PC-3 (cell line): ENCODE measurements around the gene NRM. TPM values are rescaled to one million over a fixed set of nuclear protein-coding genes. Genes with fewer than 3 reads are reported as not detected.
"Not testable (repeated sequence)": the region's sequence is repeated elsewhere in the genome, so short reads cannot be mapped to it uniquely, and the experiment has no call there.

Experiments
- ATAC-seq: fragments of 200-7000 bp; cut with Tn5 transposase; 2 replicates; pipeline ENCODE4 v1.9.1; 2020; ENCODE audit warnings: mild to moderate bottlenecking, moderate library complexity
- BruUV-seq: library from RNA; stranded (reverse); fragments of 400-500 nt; replicated peaks from 2 replicates; lab custom pipeline; 2021; lab: Mats Ljungman, UMichigan
- CTCF ChIA-PET: fragments of 300-600 bp; sonication (Branson Sonifier 250); formaldehyde crosslinking; loops from one replicate; lab custom pipeline; 2022; ENCODE audit warnings: antibody characterized with exemption; lab: Charles Lee
- POLR2A ChIA-PET: fragments of 300-600 bp; sonication (Branson Sonifier 250); formaldehyde crosslinking; loops from one replicate; lab custom pipeline; 2022; ENCODE audit warnings: antibody characterized with exemption; ENCODE audit not compliant: unreplicated experiment; lab: Charles Lee
- DNase-seq: peaks from one replicate; pipeline ENCODE4 v3.0.0-alpha.2; 2015
- H2AFZ ChIP-seq: fragments of 300-600 bp; sonication (generic); 2 replicates; pipeline ENCODE4 v1.6.0; 2016; ENCODE audit warnings: antibody characterized with exemption, low read length
- H3F3A ChIP-seq: fragments of 300-600 bp; sonication (generic); one replicate; pipeline ENCODE4 v1.6.0; 2017; ENCODE audit warnings: antibody characterized with exemption, low read length, control low read depth, mild to moderate bottlenecking; ENCODE audit not compliant: unreplicated experiment
- H3K27ac ChIP-seq: fragments of 300-600 bp; sonication (generic); 2 replicates; pipeline ENCODE4 v1.5.1; 2016; ENCODE audit warnings: mild to moderate bottlenecking, low read length
- H3K27me3 ChIP-seq: fragments of 300-600 bp; sonication (generic); 2 replicates; pipeline ENCODE4 v1.6.1; 2016; ENCODE audit warnings: low read length, mixed read lengths
- H3K36me3 ChIP-seq: fragments of 300-600 bp; sonication (generic); 2 replicates; pipeline ENCODE4 v1.6.1; 2016; ENCODE audit warnings: low read depth, mixed run types, low read length, mixed read lengths
- H3K4me1 ChIP-seq: fragments of 300-600 bp; sonication (generic); 2 replicates; pipeline ENCODE4 v1.5.1; 2016; ENCODE audit warnings: low read length; ENCODE audit not compliant: insufficient read depth
- H3K4me2 ChIP-seq: fragments of 300-600 bp; sonication (generic); 2 replicates; pipeline ENCODE4 v1.6.0; 2016; ENCODE audit warnings: low read length
- H3K4me3 ChIP-seq: fragments of 300-600 bp; sonication (generic); 2 replicates; pipeline ENCODE4 v1.5.1; 2016; ENCODE audit warnings: mild to moderate bottlenecking, low read length, mixed read lengths
- H3K79me2 ChIP-seq: fragments of 300-600 bp; sonication (generic); 2 replicates; pipeline ENCODE4 v1.6.1; 2017; ENCODE audit warnings: low read length, mixed read lengths
- H3K9ac ChIP-seq: fragments of 300-600 bp; sonication (generic); 2 replicates; pipeline ENCODE4 v1.6.0; 2016; ENCODE audit warnings: mild to moderate bottlenecking, low read length
- H3K9me2 ChIP-seq: fragments of 300-600 bp; sonication (generic); replicated peaks from 2 replicates; pipeline ENCODE4 v1.6.1; 2016; ENCODE audit warnings: mixed run types, low read length, mixed read lengths
- H3K9me3 ChIP-seq: fragments of 300-600 bp; sonication (generic); 2 replicates; pipeline ENCODE4 v1.6.1; 2016; ENCODE audit warnings: low read length, mixed read lengths
- H4K20me1 ChIP-seq: fragments of 300-600 bp; sonication (generic); 2 replicates; pipeline ENCODE4 v1.6.1; 2016; ENCODE audit warnings: low read length, mixed read lengths
- EZH2 ChIP-seq: fragments of 300-600 bp; sonication (generic); IDR thresholded peaks from one replicate; pipeline ENCODE4 v1.6.1; 2017; ENCODE audit warnings: antibody characterized with exemption, mild to moderate bottlenecking, low read length; ENCODE audit not compliant: unreplicated experiment
- EZH2phosphoT487 ChIP-seq: fragments of 300-600 bp; sonication (generic); IDR thresholded peaks from 2 replicates; pipeline ENCODE4 v1.6.1; 2018; ENCODE audit warnings: mild to moderate bottlenecking, antibody characterized with exemption, low read length, borderline replicate concordance
- intact Hi-C: fragments of 100-400 bp; cut with micrococcal nuclease; formaldehyde crosslinking; loops from 2 replicates; pipeline ENCODE4 v1.9.0; 2023
- total RNA-seq: library from RNA; depleted of rRNA; stranded (reverse); fragments of >200 nt; gene quantifications from 2 replicates; pipeline ENCODE4 v1.2.3, GENCODE V29; 2014
- TF ChIP-seq, protein P1 (sequence below): fragments of 300-600 bp; sonication (generic); conservative IDR thresholded peaks from 2 replicates; pipeline ENCODE4 v1.5.1; 2017; ENCODE audit warnings: antibody characterized with exemption, low read depth, mild to moderate bottlenecking, low read length

The NRM gene
- total RNA-seq, 1 experiment from 2014 or later: 8.5 TPM

DNA sequence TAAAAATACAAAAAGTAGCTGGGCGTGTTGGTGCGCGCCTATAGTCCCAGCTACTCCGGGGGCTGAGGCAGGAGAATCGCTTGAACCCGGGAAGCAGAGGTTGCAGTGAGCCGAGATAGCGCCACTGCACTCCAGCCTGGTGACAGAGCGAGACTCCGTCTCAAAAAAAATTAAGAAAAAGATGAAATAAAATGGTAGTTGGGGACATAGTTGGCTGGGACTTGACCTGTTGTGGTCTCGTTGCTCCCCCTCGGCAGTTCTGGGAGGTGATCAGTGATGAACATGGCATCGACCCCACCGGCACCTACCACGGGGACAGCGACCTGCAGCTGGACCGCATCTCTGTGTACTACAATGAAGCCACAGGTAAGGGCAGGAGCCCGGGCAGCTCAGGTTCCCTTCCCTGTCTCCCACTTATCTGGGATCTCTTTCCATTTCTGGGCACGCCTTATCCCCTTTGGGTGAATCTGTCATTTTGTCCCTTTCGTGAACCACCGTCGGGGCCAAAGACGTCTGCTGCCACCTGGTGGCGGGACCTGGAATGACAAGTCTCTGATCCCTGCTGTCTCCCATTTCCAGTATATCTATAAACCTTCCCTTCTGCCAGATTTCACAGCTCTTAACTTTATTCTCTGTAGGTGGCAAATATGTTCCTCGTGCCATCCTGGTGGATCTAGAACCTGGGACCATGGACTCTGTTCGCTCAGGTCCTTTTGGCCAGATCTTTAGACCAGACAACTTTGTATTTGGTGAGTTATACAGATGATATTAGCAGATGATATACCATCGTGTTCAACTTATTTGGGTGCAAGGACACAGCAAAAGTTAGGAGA is 31.7 kb upstream of the NRM start:
- DNase-seq: peak; percentile 90

DNA sequence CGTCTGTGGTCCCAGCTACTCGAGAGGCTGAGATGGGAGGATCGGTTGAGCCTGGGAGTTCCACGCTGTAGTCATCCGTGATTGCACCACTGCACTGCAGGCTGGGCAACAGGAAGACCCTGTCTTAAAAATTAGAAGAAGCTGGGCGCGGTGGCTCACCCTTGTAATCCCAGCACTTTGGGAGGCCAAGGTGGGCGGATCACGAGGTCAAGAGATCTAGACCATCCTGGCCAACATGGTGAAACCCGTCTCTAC is 31.2 kb upstream of the NRM start:
- BruUV-seq, H3K9me2 ChIP-seq, H2AFZ ChIP-seq, H3K27me3 ChIP-seq, DNase-seq, POLR2A ChIA-PET, H3K9me3 ChIP-seq, ATAC-seq: not testable (repeated sequence)
- Histone ChIP-seq H3K27ac (peak overlapping the region; percentile 90), H3K4me2 (peak overlapping the region; percentile 91), H3F3A (peaks cover 24% of the 10 kb centered on the region), H3K4me1 (peaks cover 30% of the 10 kb centered on the region), H3K79me2 (peaks cover 72% of the 10 kb centered on the region), H4K20me1 (peaks cover 32% of the 10 kb centered on the region), H3K4me3 (peak overlapping the region; percentile 94), H3K9ac (peak overlapping the region; percentile 99), H3K36me3 (peaks cover 37% of the 10 kb centered on the region)
- intact Hi-C loops: loop anchor here (1.0 to 10.0 kb wide), 3 partner anchors 40 to 237 kb away; partner anchors contain the start of gene HLA-E
- CTCF ChIA-PET: interaction anchor here (0.6 to 1.4 kb wide), 3 partner anchors 39 to 98 kb away, joined by 3 to 7 read pairs (median 3); no protein-coding TSS in a partner anchor

More for the DNA sequence above, 31.7 kb upstream of the NRM start:
- Histone ChIP-seq H2AFZ (no peak overlapping the region), H3F3A (peaks cover 25% of the 10 kb centered on the region), H3K9me2 (no peaks in the 10 kb centered on the region), H3K27me3 (no peaks in the 10 kb centered on the region), H3K9me3 (no peaks in the 10 kb centered on the region), H3K79me2 (peaks cover 72% of the 10 kb centered on the region), H3K4me3 (peak overlapping the region; percentile 94), H3K4me2 (peak overlapping the region; percentile 91), H4K20me1 (peaks cover 32% of the 10 kb centered on the region), H3K4me1 (peaks cover 30% of the 10 kb centered on the region), H3K9ac (peak overlapping the region; percentile 99), H3K36me3 (peaks cover 37% of the 10 kb centered on the region), H3K27ac (peak overlapping the region; percentile 90)
- intact Hi-C loops: loop anchor here (1.0 to 10.0 kb wide), 3 partner anchors 40 to 238 kb away; partner anchors contain the start of gene HLA-E
- BruUV-seq: no TSS peak
- ATAC-seq: 0 out of 2 replicates have a peak, but pooled peaks have one; percentile 2
- ChIA-PET CTCF (interaction anchor here (0.6 to 1.4 kb wide), 3 partner anchors 40 to 97 kb away, joined by 3 to 7 read pairs (median 3); no protein-coding TSS in a partner anchor), POLR2A (interaction anchor here (0.5 to 0.6 kb wide), 2 partner anchors 76 to 152 kb away, joined by 4 to 6 read pairs; no protein-coding TSS in a partner anchor)
- TF ChIP-seq, protein P1, sequence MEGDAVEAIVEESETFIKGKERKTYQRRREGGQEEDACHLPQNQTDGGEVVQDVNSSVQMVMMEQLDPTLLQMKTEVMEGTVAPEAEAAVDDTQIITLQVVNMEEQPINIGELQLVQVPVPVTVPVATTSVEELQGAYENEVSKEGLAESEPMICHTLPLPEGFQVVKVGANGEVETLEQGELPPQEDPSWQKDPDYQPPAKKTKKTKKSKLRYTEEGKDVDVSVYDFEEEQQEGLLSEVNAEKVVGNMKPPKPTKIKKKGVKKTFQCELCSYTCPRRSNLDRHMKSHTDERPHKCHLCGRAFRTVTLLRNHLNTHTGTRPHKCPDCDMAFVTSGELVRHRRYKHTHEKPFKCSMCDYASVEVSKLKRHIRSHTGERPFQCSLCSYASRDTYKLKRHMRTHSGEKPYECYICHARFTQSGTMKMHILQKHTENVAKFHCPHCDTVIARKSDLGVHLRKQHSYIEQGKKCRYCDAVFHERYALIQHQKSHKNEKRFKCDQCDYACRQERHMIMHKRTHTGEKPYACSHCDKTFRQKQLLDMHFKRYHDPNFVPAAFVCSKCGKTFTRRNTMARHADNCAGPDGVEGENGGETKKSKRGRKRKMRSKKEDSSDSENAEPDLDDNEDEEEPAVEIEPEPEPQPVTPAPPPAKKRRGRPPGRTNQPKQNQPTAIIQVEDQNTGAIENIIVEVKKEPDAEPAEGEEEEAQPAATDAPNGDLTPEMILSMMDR: peak; percentile 95
- no peak for TF ChIP-seq EZH2

DNA sequence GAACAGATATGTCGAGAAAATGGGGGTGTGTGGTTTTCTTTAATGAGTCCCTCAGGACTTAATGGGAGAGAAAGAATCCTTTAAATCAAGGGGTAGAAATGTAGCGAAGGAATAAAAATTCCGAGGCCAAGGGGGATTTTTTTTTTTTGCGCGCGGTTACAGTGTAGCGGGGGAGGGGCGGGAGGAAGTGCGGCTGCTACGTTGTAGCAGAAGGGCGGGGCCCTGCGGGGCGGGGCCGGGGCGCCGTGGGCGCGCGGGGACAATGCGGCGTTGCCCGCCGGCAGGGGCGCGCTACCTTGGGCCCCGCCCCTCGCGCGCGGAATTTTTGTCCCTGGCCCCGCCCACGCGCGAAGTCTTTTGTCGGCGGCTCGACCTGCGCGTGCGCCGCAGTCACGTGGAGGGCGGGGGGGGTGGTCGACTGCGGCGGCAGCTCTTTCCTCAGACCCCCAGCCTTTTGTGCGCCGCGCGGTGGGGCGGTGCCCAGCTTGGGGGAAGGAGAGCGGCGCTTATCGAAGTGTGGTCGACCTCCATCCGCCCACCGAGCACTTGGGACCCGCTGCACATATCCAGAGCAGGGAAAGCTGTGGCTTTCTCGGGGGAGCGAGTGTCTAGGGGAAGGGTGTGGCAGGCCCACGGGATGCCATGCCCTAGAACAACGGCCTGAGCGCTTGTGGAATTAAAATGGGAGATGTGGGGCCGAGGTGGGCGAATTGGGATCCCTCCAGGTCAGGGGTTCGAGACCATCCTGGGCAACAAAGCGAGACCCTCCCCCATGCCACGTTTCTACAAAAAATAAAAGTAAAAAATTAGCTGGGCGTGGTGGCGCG is 30.6 kb upstream of the NRM start:
- intact Hi-C loops: loop anchor here (1.0 to 10.0 kb wide), 4 partner anchors 39 to 237 kb away; partner anchors contain the start of genes C6orf136 and HLA-E
- Histone ChIP-seq H3K9me2 (no peaks in the 10 kb centered on the region), H3K36me3 (peaks cover 37% of the 10 kb centered on the region), H3K4me1 (peaks cover 35% of the 10 kb centered on the region), H3F3A (peaks cover 24% of the 10 kb centered on the region), H3K9ac (peak overlapping the region; percentile 99), H3K27me3 (no peaks in the 10 kb centered on the region), H3K27ac (peak overlapping the region; percentile 95), H3K79me2 (peaks cover 78% of the 10 kb centered on the region), H3K9me3 (no peaks in the 10 kb centered on the region), H4K20me1 (peaks cover 32% of the 10 kb centered on the region), H2AFZ (no peak overlapping the region), H3K4me2 (peak overlapping the region; percentile 93), H3K4me3 (peak overlapping the region; percentile 94)
- ATAC-seq (peak; percentile 2), DNase-seq (peak; percentile 92)
- BruUV-seq: no TSS peak
- POLR2A ChIA-PET: interaction anchor here (0.6 kb wide), 1 partner anchor 10 kb away, joined by 4 read pairs; no protein-coding TSS in a partner anchor
- TF ChIP-seq EZH2phosphoT487 (no peak), EZH2 (no peak)
- TF ChIP-seq, protein P1: no peak
- CTCF ChIA-PET: interaction anchor here (0.6 to 1.4 kb wide), 2 partner anchors 39 to 42 kb away, joined by 3 to 7 read pairs; no protein-coding TSS in a partner anchor
